HCT116 (cell line): ENCODE measurements around the gene CELF2. TPM values are rescaled to one million over a fixed set of nuclear protein-coding genes. Genes with fewer than 3 reads are reported as not detected.

Source experiments
- ATAC-seq: fragments of 200-7000 bp; cut with Tn5 transposase; 2 replicates; pipeline ENCODE4 v1.9.1; 2020; ENCODE audit warnings: mild to moderate bottlenecking, moderate library complexity
- BruUV-seq: library from RNA; stranded (reverse); fragments of 400-500 nt; replicated peaks from 2 replicates; lab custom pipeline; 2021; lab: Mats Ljungman, UMichigan
- CTCF ChIA-PET: fragments of 300-600 bp; sonication (Branson Sonifier 250); formaldehyde crosslinking; loops from one replicate; lab custom pipeline; 2021; ENCODE audit warnings: antibody characterized with exemption; lab: Charles Lee
- POLR2A ChIA-PET: fragments of 300-600, 350-600 bp; sonication (Branson Sonifier 250); formaldehyde crosslinking; loops from one replicate; lab custom pipeline; 2021; ENCODE audit warnings: antibody characterized with exemption; lab: Charles Lee
- RAD21 ChIA-PET, 2 experiments: fragments of 300-600 bp; sonication (Branson Sonifier 250); formaldehyde crosslinking; loops; one replicate each; lab custom pipeline; 2023; ENCODE audit warnings: low total read pairs in 2 of 2; ENCODE audit not compliant: uncharacterized antibody in 2 of 2, unreplicated experiment in 2 of 2, low non-redundant PET in 1 of 2; lab: Charles Lee
- DNase-seq: peaks from one replicate; pipeline ENCODE4 v3.0.0-alpha.2; 2010; ENCODE audit warnings: low read depth, low spot score
- H2AFZ ChIP-seq: fragments of 200-600 bp; shearing (Covaris generic), sonication (generic); 2 replicates; pipeline ENCODE4 v1.6.1; 2017; ENCODE audit warnings: low read depth, mixed run types, mixed read lengths, antibody characterized with exemption, low read length; ENCODE audit not compliant: poor library complexity, severe bottlenecking
- H3K27ac ChIP-seq: 2 replicates; pipeline ENCODE4 v1.5.1; 2012; ENCODE audit warnings: low read depth, low read length
- H3K27me3 ChIP-seq: fragments of 200-600 bp; sonication (generic); 2 replicates; pipeline ENCODE4 v1.6.1; 2016; ENCODE audit warnings: mixed run types, low read length, mixed read lengths; ENCODE audit not compliant: insufficient read depth
- H3K36me3 ChIP-seq, 2 experiments: fragments of 200-500 bp in 1 of 2; fragments of 200-600 bp in 1 of 2; sonication (Bioruptor generic) in 1 of 2; sonication (generic) in 1 of 2; 2 replicates each; pipeline versions ENCODE4 v1.5.1 to v1.6.1; 2014 to 2016; ENCODE audit warnings: low read length in 2 of 2, inconsistent platforms in 1 of 2, mixed read lengths in 1 of 2, mixed run types in 1 of 2; ENCODE audit not compliant: insufficient read depth in 2 of 2, control insufficient read depth in 1 of 2
- H3K4me1 ChIP-seq, 2 experiments: fragments of 200-600 bp in 1 of 2; sonication (generic) in 1 of 2; 2 replicates each; pipeline versions ENCODE4 v1.5.1 to v1.6.1; 2012 to 2017; ENCODE audit warnings: low read length in 2 of 2, inconsistent platforms in 1 of 2, mild to moderate bottlenecking in 1 of 2, mixed read lengths in 1 of 2, mixed run types in 1 of 2, moderate library complexity in 1 of 2; ENCODE audit not compliant: insufficient read depth in 2 of 2, control insufficient read depth in 1 of 2
- H3K4me2 ChIP-seq: fragments of 200-600 bp; sonication (generic); 2 replicates; pipeline ENCODE4 v1.6.1; 2017; ENCODE audit warnings: mixed run types, low read length, mixed read lengths
- H3K4me3 ChIP-seq, 2 experiments: fragments of 200-600 bp in 1 of 2; sonication (generic) in 1 of 2; replicated peaks in 1 of 2; 2 replicates each; pipeline ENCODE4 v1.5.1; 2011 to 2016; ENCODE audit warnings: low read length in 2 of 2, control low read depth in 1 of 2, low read depth in 1 of 2, mild to moderate bottlenecking in 1 of 2, mixed read lengths in 1 of 2, mixed run types in 1 of 2
- H3K79me2 ChIP-seq: fragments of 200-600 bp; sonication (generic); 2 replicates; pipeline ENCODE4 v1.6.1; 2017; ENCODE audit warnings: mild to moderate bottlenecking, mixed run types, low read length, moderate library complexity, mixed read lengths; ENCODE audit not compliant: insufficient read depth
- H3K9ac ChIP-seq: fragments of 200-600 bp; sonication (generic); 2 replicates; pipeline ENCODE4 v1.6.1; 2016; ENCODE audit warnings: low read length, mixed read lengths
- H3K9me2 ChIP-seq: fragments of 200-600 bp; sonication (generic), shearing (Covaris generic); 2 replicates; pipeline ENCODE4 v1.6.1; 2017; ENCODE audit warnings: mixed run types, mild to moderate bottlenecking, moderate library complexity; ENCODE audit not compliant: insufficient read depth
- H3K9me3 ChIP-seq, 2 experiments: fragments of 200-500 bp in 1 of 2; fragments of 200-600 bp in 1 of 2; sonication (Bioruptor generic) in 1 of 2; sonication (generic) in 1 of 2; 2 replicates each; pipeline ENCODE4 v1.6.1; 2014 to 2017; ENCODE audit warnings: low read length in 2 of 2, mixed read lengths in 2 of 2, inconsistent platforms in 1 of 2, low read depth in 1 of 2, mild to moderate bottlenecking in 1 of 2, mixed run types in 1 of 2, moderate library complexity in 1 of 2; ENCODE audit not compliant: control insufficient read depth in 1 of 2, insufficient read depth in 1 of 2
- H4K20me1 ChIP-seq: fragments of 200-600 bp; sonication (generic), shearing (Covaris generic); 2 replicates; pipeline ENCODE4 v1.6.1; 2017; ENCODE audit warnings: mixed run types, mild to moderate bottlenecking, moderate library complexity; ENCODE audit not compliant: insufficient read depth
- CBX3 ChIP-seq: IDR thresholded peaks from 2 replicates; pipeline ENCODE4 v1.6.1; 2012; ENCODE audit warnings: low read depth
- CTCF ChIP-seq, 3 experiments: fragments of 200-600 bp in 1 of 3; sonication (generic) in 1 of 3; IDR thresholded peaks in 2 of 3; conservative IDR thresholded peaks in 1 of 3; 2 replicates each; pipeline ENCODE4 v1.5.1; 2012 to 2017; ENCODE audit warnings: low read depth in 2 of 3, low read length in 2 of 3, antibody characterized with exemption in 1 of 3, borderline replicate concordance in 1 of 3, control low read depth in 1 of 3, mild to moderate bottlenecking in 1 of 3, mixed read lengths in 1 of 3, mixed run types in 1 of 3, moderate library complexity in 1 of 3; ENCODE audit not compliant: insufficient read depth in 1 of 3
- ELF1 ChIP-seq: IDR thresholded peaks from 2 replicates; pipeline ENCODE4 v1.6.1; 2012; ENCODE audit warnings: low read depth, borderline replicate concordance
- EZH2 ChIP-seq: fragments of 200-600 bp; sonication (generic); IDR thresholded peaks from 2 replicates; pipeline ENCODE4 v1.6.1; 2017; ENCODE audit warnings: antibody characterized with exemption, mixed run types
- EZH2phosphoT487 ChIP-seq: fragments of 200-600 bp; IDR thresholded peaks from 2 replicates; pipeline ENCODE4 v1.6.1; 2018; ENCODE audit warnings: antibody characterized with exemption, borderline replicate concordance
- FOSL1 ChIP-seq: IDR thresholded peaks from 2 replicates; pipeline ENCODE4 v1.6.1; 2012; ENCODE audit warnings: low read depth
- JUND ChIP-seq: IDR thresholded peaks from 2 replicates; pipeline ENCODE4 v1.6.1; 2012
- MAX ChIP-seq: IDR thresholded peaks from 2 replicates; pipeline ENCODE4 v1.6.1; 2012
- POLR2AphosphoS5 ChIP-seq: IDR thresholded peaks from 2 replicates; pipeline ENCODE4 v1.6.1; 2011; ENCODE audit warnings: mild to moderate bottlenecking, low read depth, low read length, moderate library complexity
- SIN3A ChIP-seq: IDR thresholded peaks from 2 replicates; pipeline ENCODE4 v1.6.1; 2012; ENCODE audit warnings: low read depth
- TCF7L2 ChIP-seq: IDR thresholded peaks from 2 replicates; pipeline ENCODE4 v1.7.0; 2011; ENCODE audit warnings: borderline replicate concordance, inconsistent platforms; ENCODE audit not compliant: insufficient read depth, insufficient read length; ENCODE audit errors: extremely low read depth
- YY1 ChIP-seq: IDR thresholded peaks from 2 replicates; pipeline ENCODE4 v1.6.1; 2011; ENCODE audit warnings: low read length, low read depth, moderate library complexity, mild to moderate bottlenecking; ENCODE audit not compliant: insufficient replicate concordance; ENCODE audit errors: extremely low read depth
- ZBTB33 ChIP-seq: IDR thresholded peaks from 2 replicates; pipeline ENCODE4 v1.6.1; 2011; ENCODE audit warnings: mild to moderate bottlenecking, low read length, moderate library complexity; ENCODE audit not compliant: insufficient replicate concordance; ENCODE audit errors: extremely low read depth
- ZFX ChIP-seq: fragments of 450-650 bp; IDR thresholded peaks from 2 replicates; pipeline ENCODE4 v1.6.1; 2017
- intact Hi-C: fragments of 100-400 bp; cut with micrococcal nuclease; formaldehyde crosslinking; loops from 2 replicates; pipeline ENCODE4 v1.10.0; 2022
- total RNA-seq: library from RNA; stranded (reverse); gene quantifications from one replicate; pipeline ENCODE4 v1.2.1, GENCODE V29; 2021; ENCODE audit not compliant: unreplicated experiment
- TF ChIP-seq, protein P1 (sequence below): IDR thresholded peaks from 2 replicates; pipeline ENCODE4 v1.6.1; 2012
- TF ChIP-seq, protein P2 (sequence below): IDR thresholded peaks from 2 replicates; pipeline ENCODE4 v1.6.1; 2012; ENCODE audit warnings: low read depth

CELF2 gene
- total RNA-seq, 1 experiment from 2014 or later = 0.66 TPM

GRCh38 chr10:11159543-11160215 is 142.0 kb downstream of the CELF2 start:
- Histone ChIP-seq H3K27me3 (no peaks in the 10 kb centered on the region), H4K20me1 (no peaks in the 10 kb centered on the region), H3K9me2 (no peaks in the 10 kb centered on the region), H3K9me3 (no peaks in the 10 kb centered on the region), H3K36me3 (no peaks in the 10 kb centered on the region), H3K4me2 (no peak overlapping the region), H2AFZ (no peak overlapping the region), H3K9ac (no peak overlapping the region), H3K4me3 (no peak overlapping the region), H3K4me1 (no peaks in the 10 kb centered on the region), H3K27ac (no peak overlapping the region), H3K79me2 (no peaks in the 10 kb centered on the region)
- no peak for ATAC-seq
- no peak for DNase-seq
- no TSS peak for BruUV-seq
- ChIA-PET RAD21 (no interaction called here), CTCF (no interaction called here), POLR2A (no interaction called here)
- intact Hi-C loops = no loop called here
- TF ChIP-seq JUND (no peak), SIN3A (no peak), MAX (no peak), EZH2phosphoT487 (no peak), YY1 (no peak), ZFX (no peak), POLR2AphosphoS5 (no peak), ELF1 (no peak), TCF7L2 (no peak), ZBTB33 (no peak), EZH2 (no peak), CTCF (IDR thresholded peaks at IDR 0.05 in 2 of 3, conservative IDR thresholded peaks at IDR 0.05 in 1 of 3; ENCODE audit: borderline replicate concordance in 1 of 3, insufficient read depth in 1 of 3, low read depth in 2 of 3, low read length in 2 of 3) (no peak), FOSL1 (no peak), CBX3 (no peak)
- TF ChIP-seq, protein P1, sequence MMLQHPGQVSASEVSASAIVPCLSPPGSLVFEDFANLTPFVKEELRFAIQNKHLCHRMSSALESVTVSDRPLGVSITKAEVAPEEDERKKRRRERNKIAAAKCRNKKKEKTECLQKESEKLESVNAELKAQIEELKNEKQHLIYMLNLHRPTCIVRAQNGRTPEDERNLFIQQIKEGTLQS = no peak
- TF ChIP-seq, protein P2, sequence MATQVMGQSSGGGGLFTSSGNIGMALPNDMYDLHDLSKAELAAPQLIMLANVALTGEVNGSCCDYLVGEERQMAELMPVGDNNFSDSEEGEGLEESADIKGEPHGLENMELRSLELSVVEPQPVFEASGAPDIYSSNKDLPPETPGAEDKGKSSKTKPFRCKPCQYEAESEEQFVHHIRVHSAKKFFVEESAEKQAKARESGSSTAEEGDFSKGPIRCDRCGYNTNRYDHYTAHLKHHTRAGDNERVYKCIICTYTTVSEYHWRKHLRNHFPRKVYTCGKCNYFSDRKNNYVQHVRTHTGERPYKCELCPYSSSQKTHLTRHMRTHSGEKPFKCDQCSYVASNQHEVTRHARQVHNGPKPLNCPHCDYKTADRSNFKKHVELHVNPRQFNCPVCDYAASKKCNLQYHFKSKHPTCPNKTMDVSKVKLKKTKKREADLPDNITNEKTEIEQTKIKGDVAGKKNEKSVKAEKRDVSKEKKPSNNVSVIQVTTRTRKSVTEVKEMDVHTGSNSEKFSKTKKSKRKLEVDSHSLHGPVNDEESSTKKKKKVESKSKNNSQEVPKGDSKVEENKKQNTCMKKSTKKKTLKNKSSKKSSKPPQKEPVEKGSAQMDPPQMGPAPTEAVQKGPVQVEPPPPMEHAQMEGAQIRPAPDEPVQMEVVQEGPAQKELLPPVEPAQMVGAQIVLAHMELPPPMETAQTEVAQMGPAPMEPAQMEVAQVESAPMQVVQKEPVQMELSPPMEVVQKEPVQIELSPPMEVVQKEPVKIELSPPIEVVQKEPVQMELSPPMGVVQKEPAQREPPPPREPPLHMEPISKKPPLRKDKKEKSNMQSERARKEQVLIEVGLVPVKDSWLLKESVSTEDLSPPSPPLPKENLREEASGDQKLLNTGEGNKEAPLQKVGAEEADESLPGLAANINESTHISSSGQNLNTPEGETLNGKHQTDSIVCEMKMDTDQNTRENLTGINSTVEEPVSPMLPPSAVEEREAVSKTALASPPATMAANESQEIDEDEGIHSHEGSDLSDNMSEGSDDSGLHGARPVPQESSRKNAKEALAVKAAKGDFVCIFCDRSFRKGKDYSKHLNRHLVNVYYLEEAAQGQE = no peak
